NCI-H2107 treated with DMSO at 0.1 percent for 48 hours (cell line): ENCODE measurements around the gene LBX2.

Experiments used
- DNase-seq: peaks from one replicate; lab custom pipeline; 2025; ENCODE audit not compliant: unreplicated experiment; lab: John Stamatoyannopoulos, UW

The LBX2 gene

GRCh38 chr2:74505448-74506246, 6.2 kb upstream of the LBX2 start:
- DNase-seq, result no peak

- no peak for DNase-seq
These were observed 5.2 kb upstream of the LBX2 start for GRCh38 chr2:74504591-74504990.

- no peak for DNase-seq
These were observed 4.4 kb upstream of the LBX2 start for GRCh38 chr2:74503506-74504475.

GRCh38 chr2:74502720-74503505, 3.5 kb upstream of the LBX2 start:
- no peak for DNase-seq

- DNase-seq, result no peak
These were observed 2.8 kb upstream of the LBX2 start for GRCh38 chr2:74502147-74502719.

- no peak for DNase-seq
These were observed 2.1 kb upstream of the LBX2 start for GRCh38 chr2:74501335-74502071.

- DNase-seq, result no peak
These were observed 1.2 kb upstream of the LBX2 start for GRCh38 chr2:74500578-74500946.

- DNase-seq, result no peak
These were observed 656 bp upstream of the LBX2 start for GRCh38 chr2:74499940-74500577.

GRCh38 chr2:74498500-74499266, 720 bp downstream of the LBX2 start:
- no peak for DNase-seq

- no peak for DNase-seq
These were observed 1.5 kb downstream of the LBX2 start for GRCh38 chr2:74497777-74498499.

GRCh38 chr2:74496997-74497776, 2.2 kb downstream of the LBX2 start:
- no peak for DNase-seq

- no peak for DNase-seq
These were observed 4.0 kb downstream of the LBX2 start for GRCh38 chr2:74495440-74495839.

GRCh38 chr2:74493546-74493945, 5.9 kb downstream of the LBX2 start:
- no peak for DNase-seq

GRCh38 chr2:74491648-74492544, 7.5 kb downstream of the LBX2 start:
- DNase-seq, result no peak

GRCh38 chr2:74489906-74490305, 9.5 kb downstream of the LBX2 start:
- DNase-seq, result no peak

GRCh38 chr2:74488643-74489481, 10.5 kb downstream of the LBX2 start:
- DNase-seq, result no peak
